ENCODE measurements around the gene NKX6-1.

NKX6-1 gene

GRCh38 chr4:84477738-84478137, 21.4 kb downstream of the NKX6-1 start:
- FAIRE-seq = no peak

GRCh38 chr4:84474107-84474506, 25.0 kb downstream of the NKX6-1 start:
- FAIRE-seq = no peak

- FAIRE-seq = peak; percentile 98
These were observed 26.9 kb downstream of the NKX6-1 start for GRCh38 chr4:84472154-84472553.

- FAIRE-seq = no peak
These were observed 28.8 kb downstream of the NKX6-1 start for GRCh38 chr4:84470204-84470785.

GRCh38 chr4:84467601-84468000, 31.5 kb downstream of the NKX6-1 start:
- FAIRE-seq = no peak

- no peak for FAIRE-seq
These were observed 39.3 kb downstream of the NKX6-1 start for GRCh38 chr4:84459783-84460182.

- FAIRE-seq = no peak
These were observed 42.9 kb downstream of the NKX6-1 start for GRCh38 chr4:84456157-84456556.

- FAIRE-seq = no peak
These were observed 43.4 kb downstream of the NKX6-1 start for GRCh38 chr4:84455697-84456096.

GRCh38 chr4:84451546-84451945, 47.5 kb downstream of the NKX6-1 start:
- FAIRE-seq = no peak

GRCh38 chr4:84443523-84443922, 55.6 kb downstream of the NKX6-1 start:
- no peak for FAIRE-seq

GRCh38 chr4:84442778-84443177, 56.3 kb downstream of the NKX6-1 start:
- FAIRE-seq = no peak
